Neuronal stem cell (in vitro differentiated cells): ENCODE measurements around the gene TTC16.
A peak's percentile ranks its signal among the peaks of the same experiment; 100 is the strongest.

ENCODE experiments used
- DNase-seq: peaks from one replicate; pipeline ENCODE4 v3.0.0-alpha.2; 2013; ENCODE audit warnings: low spot score
- H2AFZ ChIP-seq: one replicate; pipeline ENCODE4 v1.6.1; 2013; ENCODE audit warnings: mild to moderate bottlenecking, low read length, inconsistent platforms
- H2AK5ac ChIP-seq: 2 replicates; pipeline ENCODE4 v1.6.1; 2013; ENCODE audit warnings: low read depth, mild to moderate bottlenecking, inconsistent platforms, low read length, moderate library complexity, mixed read lengths
- H2BK120ac ChIP-seq: 2 replicates; pipeline ENCODE4 v1.6.1; 2013; ENCODE audit warnings: low read depth, mild to moderate bottlenecking, inconsistent platforms, low read length, moderate library complexity, mixed read lengths
- H2BK12ac ChIP-seq: one replicate; pipeline ENCODE4 v1.6.1; 2013; ENCODE audit warnings: low read length, inconsistent platforms
- H2BK15ac ChIP-seq: 2 replicates; pipeline ENCODE4 v1.6.1; 2013; ENCODE audit warnings: mild to moderate bottlenecking, low read length, inconsistent platforms, mixed read lengths
- H2BK5ac ChIP-seq: one replicate; pipeline ENCODE4 v1.6.1; 2013; ENCODE audit warnings: inconsistent platforms, mild to moderate bottlenecking, low read length, moderate library complexity
- H3K14ac ChIP-seq: one replicate; pipeline ENCODE4 v1.6.1; 2013; ENCODE audit warnings: low read length, inconsistent platforms
- H3K18ac ChIP-seq: 2 replicates; pipeline ENCODE4 v1.6.1; 2013; ENCODE audit warnings: low read length, inconsistent platforms
- H3K23ac ChIP-seq: 2 replicates; pipeline ENCODE4 v1.6.1; 2013; ENCODE audit warnings: low read depth, mild to moderate bottlenecking, mixed read lengths, low read length, inconsistent platforms; ENCODE audit not compliant: poor library complexity
- H3K27ac ChIP-seq: replicated peaks from 3 replicates; pipeline ENCODE4 v1.5.1; 2013; ENCODE audit warnings: low read length, inconsistent platforms
- H3K27me3 ChIP-seq, 3 experiments: 2 replicates each; pipeline ENCODE4 v1.6.1; 2013; ENCODE audit warnings: low read length in 3 of 3, mild to moderate bottlenecking in 2 of 3, inconsistent platforms in 1 of 3, low read depth in 1 of 3, mixed read lengths in 1 of 3, moderate library complexity in 1 of 3; ENCODE audit not compliant: control insufficient read depth in 3 of 3, insufficient read depth in 3 of 3
- H3K36me3 ChIP-seq, 2 donors: replicated peaks in 1 of 2; 2 replicates each; pipeline ENCODE4 v1.6.1; 2013; ENCODE audit warnings: low read length in 2 of 2; ENCODE audit not compliant: control insufficient read depth in 2 of 2, insufficient read depth in 2 of 2
- H3K4ac ChIP-seq: 2 replicates; pipeline ENCODE4 v1.6.1; 2013; ENCODE audit warnings: inconsistent platforms, mild to moderate bottlenecking, low read length, moderate library complexity
- H3K4me1 ChIP-seq, 2 donors: 1 replicate in 1 of 2; 2 replicates in 1 of 2; pipeline ENCODE4 v1.6.1; 2013; ENCODE audit warnings: low read length in 2 of 2, low read depth in 1 of 2; ENCODE audit not compliant: control insufficient read depth in 2 of 2, insufficient read depth in 1 of 2
- H3K4me2 ChIP-seq: one replicate; pipeline ENCODE4 v1.6.1; 2013; ENCODE audit warnings: mild to moderate bottlenecking, low read length, inconsistent platforms; ENCODE audit not compliant: insufficient read depth, poor library complexity, severe bottlenecking
- H3K4me3 ChIP-seq, 2 donors: 2 replicates each; pipeline ENCODE4 v1.5.1; 2013; ENCODE audit warnings: low read length in 2 of 2, mild to moderate bottlenecking in 2 of 2, inconsistent platforms in 1 of 2, moderate library complexity in 1 of 2
- H3K79me1 ChIP-seq: one replicate; pipeline ENCODE4 v1.6.1; 2013; ENCODE audit warnings: low read depth, mild to moderate bottlenecking, inconsistent platforms, low read length, moderate library complexity
- H3K9ac ChIP-seq: one replicate; pipeline ENCODE4 v1.6.1; 2013; ENCODE audit warnings: mild to moderate bottlenecking, low read depth, low read length, inconsistent platforms; ENCODE audit not compliant: poor library complexity
- H3K9me3 ChIP-seq, 2 donors: replicated peaks in 1 of 2; 2 replicates each; pipeline versions ENCODE3 to v1.6.1; 2013; ENCODE audit warnings: low read length in 2 of 2, mild to moderate bottlenecking in 2 of 2, inconsistent platforms in 1 of 2, low read depth in 1 of 2, mixed read lengths in 1 of 2, moderate library complexity in 1 of 2; ENCODE audit not compliant: control insufficient read depth in 2 of 2, insufficient read depth in 1 of 2
- H4K8ac ChIP-seq: one replicate; pipeline ENCODE4 v1.6.1; 2013; ENCODE audit warnings: low read depth, mild to moderate bottlenecking, inconsistent platforms, low read length, moderate library complexity
- H4K91ac ChIP-seq: one replicate; pipeline ENCODE4 v1.6.1; 2013; ENCODE audit warnings: low read length, low read depth, mild to moderate bottlenecking, inconsistent platforms; ENCODE audit not compliant: poor library complexity
- WGBS, 2 donors: extraction: QIAGEN DNeasy Blood & Tissue Kit; methylation state at CpG; one replicate each; pipeline ENCODE4 v1.1.7; 2013; ENCODE audit warnings: missing lambda C conversion rate in 2 of 2, mixed read lengths in 1 of 2; ENCODE audit not compliant: insufficient read length in 2 of 2, insufficient replicate concordance in 1 of 2; ENCODE audit errors: extremely low coverage in 2 of 2; 5-methylcytosine and 5-hydroxymethylcytosine counted together

The TTC16 gene

GRCh38 chr9:127710204-127710783 lies 5.6 kb upstream of the TTC16 start:
- peak overlapping the region; percentile 30 for H4K8ac ChIP-seq
- H3K79me1 ChIP-seq = peaks cover 4% of the 10 kb centered on the region
- H2BK12ac ChIP-seq = no peak overlapping the region
- H3K4ac ChIP-seq = no peak overlapping the region
- H2BK15ac ChIP-seq = no peak overlapping the region
- no peak overlapping the region for H2BK5ac ChIP-seq
- H3K36me3 ChIP-seq = no peaks in the 10 kb centered on the region
- H3K4me1 ChIP-seq = peaks cover 10 to 28% of the 10 kb centered on the region in 2 donors
- no peak overlapping the region for H3K4me3 ChIP-seq
- H4K91ac ChIP-seq = no peak overlapping the region
- WGBS, 2 donors = no CpG with 5 or more reads among the region's 10 CpGs
- no peak overlapping the region for H3K27ac ChIP-seq
- H2AK5ac ChIP-seq = peak overlapping the region; percentile 86
- H3K27me3 ChIP-seq = peaks cover 0 to 10% (median 0%) of the 10 kb centered on the region in 3 experiments
- no peak overlapping the region for H3K9ac ChIP-seq
- DNase-seq = no peak
- H3K18ac ChIP-seq = no peak overlapping the region
- H3K9me3 ChIP-seq = peaks cover 0 to 3% of the 10 kb centered on the region in 2 donors
- no peak overlapping the region for H2BK120ac ChIP-seq
- no peak overlapping the region for H2AFZ ChIP-seq
- H3K14ac ChIP-seq = peak overlapping the region; percentile 65
- no peak overlapping the region for H3K4me2 ChIP-seq
- peak overlapping the region; percentile 67 for H3K23ac ChIP-seq

- H3K4me1 ChIP-seq = peaks cover 6 to 25% of the 10 kb centered on the region in 2 donors
- H2BK120ac ChIP-seq = no peak overlapping the region
- H3K9ac ChIP-seq = peak overlapping the region; percentile 89
- H2BK12ac ChIP-seq = no peak overlapping the region
- no peak overlapping the region for H3K18ac ChIP-seq
- H3K27ac ChIP-seq = no peak overlapping the region
- H2BK5ac ChIP-seq = no peak overlapping the region
- H2AFZ ChIP-seq = no peak overlapping the region
- no peak overlapping the region for H3K4me2 ChIP-seq
- H4K8ac ChIP-seq = no peak overlapping the region
- no CpG with 5 or more reads among the region's 9 CpGs for WGBS, 2 donors
- H4K91ac ChIP-seq = no peak overlapping the region
- peaks cover 0 to 3% of the 10 kb centered on the region in 2 donors for H3K9me3 ChIP-seq
- no peak overlapping the region for H3K4me3 ChIP-seq
- no peak for DNase-seq
- peak overlapping the region; percentile 95 for H3K14ac ChIP-seq
- H3K23ac ChIP-seq = peak overlapping the region; percentile 0
- H3K27me3 ChIP-seq = peaks cover 0 to 10% (median 0%) of the 10 kb centered on the region in 3 experiments
- no peak overlapping the region for H3K4ac ChIP-seq
- H3K36me3 ChIP-seq = no peaks in the 10 kb centered on the region
- peaks cover 4% of the 10 kb centered on the region for H3K79me1 ChIP-seq
- H2BK15ac ChIP-seq = no peak overlapping the region
- H2AK5ac ChIP-seq = no peak overlapping the region
These were observed 4.6 kb upstream of the TTC16 start for GRCh38 chr9:127711226-127711701.

GRCh38 chr9:127711831-127712274 lies 4.0 kb upstream of the TTC16 start:
- Histone ChIP-seq H2BK5ac (peak overlapping the region; percentile 39), H4K91ac (no peak overlapping the region), H2BK120ac (no peak overlapping the region), H2AK5ac (no peak overlapping the region), H2BK12ac (no peak overlapping the region), H3K9ac (peak overlapping the region; percentile 89), H3K4me3 (no peak overlapping the region), H2BK15ac (peak overlapping the region; percentile 39), H3K27me3 (peaks cover 0 to 10% (median 0%) of the 10 kb centered on the region in 3 experiments), H2AFZ (no peak overlapping the region), H3K36me3 (no peaks in the 10 kb centered on the region), H3K4me2 (peak overlapping the region; percentile 14), H3K23ac (peak overlapping the region; percentile 0), H3K9me3 (peaks cover 0 to 3% of the 10 kb centered on the region in 2 donors), H3K27ac (no peak overlapping the region), H3K14ac (peak overlapping the region; percentile 95), H3K4ac (no peak overlapping the region), H3K18ac (peak overlapping the region; percentile 62), H4K8ac (no peak overlapping the region), H3K4me1 (peaks cover 6 to 28% of the 10 kb centered on the region in 2 donors), H3K79me1 (peaks cover 4% of the 10 kb centered on the region)
- no peak for DNase-seq
- no CpG with 5 or more reads among the region's 11 CpGs for WGBS, 2 donors

GRCh38 chr9:127712371-127712770 lies 3.5 kb upstream of the TTC16 start:
- Histone ChIP-seq H3K27ac (no peak overlapping the region), H3K4me1 (peaks cover 6 to 28% of the 10 kb centered on the region in 2 donors), H3K9ac (no peak overlapping the region), H3K27me3 (peaks cover 0 to 10% (median 0%) of the 10 kb centered on the region in 3 experiments), H3K4me2 (no peak overlapping the region), H4K8ac (no peak overlapping the region), H2BK120ac (no peak overlapping the region), H2BK5ac (peak overlapping the region; percentile 39), H2BK12ac (no peak overlapping the region), H3K36me3 (no peaks in the 10 kb centered on the region), H3K4ac (no peak overlapping the region), H4K91ac (no peak overlapping the region), H3K4me3 (no peak overlapping the region), H2BK15ac (peak overlapping the region; percentile 27), H3K14ac (peak overlapping the region; percentile 91), H3K79me1 (peaks cover 4% of the 10 kb centered on the region), H2AFZ (no peak overlapping the region), H2AK5ac (peak overlapping the region; percentile 78), H3K23ac (no peak overlapping the region), H3K18ac (no peak overlapping the region), H3K9me3 (peaks cover 0 to 3% of the 10 kb centered on the region in 2 donors)
- no peak for DNase-seq
- WGBS, 2 donors = no CpG with 5 or more reads among the region's 11 CpGs
